HL-60 (cell line): ENCODE results near the gene MYBPC3.
A peak's percentile ranks its signal among the peaks of the same experiment; 100 is the strongest.

ENCODE experiments used
- POLR2AphosphoS5 ChIP-seq: IDR thresholded peaks from 2 replicates; pipeline ENCODE4 v1.6.1; 2012; ENCODE audit warnings: low read depth
- REST ChIP-seq: IDR thresholded peaks from 2 replicates; pipeline ENCODE4 v1.6.1; 2012; ENCODE audit warnings: low read depth; ENCODE audit not compliant: insufficient replicate concordance
- SPI1 ChIP-seq: IDR thresholded peaks from 2 replicates; pipeline ENCODE4 v1.6.1; 2012; ENCODE audit warnings: low read depth, mild to moderate bottlenecking, borderline replicate concordance
- TF ChIP-seq, protein P1 (sequence below): IDR thresholded peaks from one replicate; pipeline ENCODE4 v1.5.1; 2011; ENCODE audit warnings: low read length, control low read depth, inconsistent platforms; ENCODE audit not compliant: insufficient read depth

GRCh38 chr11:47348859-47349258, 3.6 kb downstream of the MYBPC3 start:
- TF ChIP-seq POLR2AphosphoS5 (no peak), REST (no peak), SPI1 (no peak)
- TF ChIP-seq, protein P1, sequence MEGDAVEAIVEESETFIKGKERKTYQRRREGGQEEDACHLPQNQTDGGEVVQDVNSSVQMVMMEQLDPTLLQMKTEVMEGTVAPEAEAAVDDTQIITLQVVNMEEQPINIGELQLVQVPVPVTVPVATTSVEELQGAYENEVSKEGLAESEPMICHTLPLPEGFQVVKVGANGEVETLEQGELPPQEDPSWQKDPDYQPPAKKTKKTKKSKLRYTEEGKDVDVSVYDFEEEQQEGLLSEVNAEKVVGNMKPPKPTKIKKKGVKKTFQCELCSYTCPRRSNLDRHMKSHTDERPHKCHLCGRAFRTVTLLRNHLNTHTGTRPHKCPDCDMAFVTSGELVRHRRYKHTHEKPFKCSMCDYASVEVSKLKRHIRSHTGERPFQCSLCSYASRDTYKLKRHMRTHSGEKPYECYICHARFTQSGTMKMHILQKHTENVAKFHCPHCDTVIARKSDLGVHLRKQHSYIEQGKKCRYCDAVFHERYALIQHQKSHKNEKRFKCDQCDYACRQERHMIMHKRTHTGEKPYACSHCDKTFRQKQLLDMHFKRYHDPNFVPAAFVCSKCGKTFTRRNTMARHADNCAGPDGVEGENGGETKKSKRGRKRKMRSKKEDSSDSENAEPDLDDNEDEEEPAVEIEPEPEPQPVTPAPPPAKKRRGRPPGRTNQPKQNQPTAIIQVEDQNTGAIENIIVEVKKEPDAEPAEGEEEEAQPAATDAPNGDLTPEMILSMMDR: peak; percentile 18
